Subcutaneous abdominal adipose tissue (tissue), 5 donors: Measurements from ENCODE around the gene ATG16L2.

Source experiments
- H3K27ac ChIP-seq: one replicate; pipeline ENCODE4 v1.7.0; 2013; ENCODE audit warnings: low read depth, mild to moderate bottlenecking, inconsistent platforms, low read length, moderate library complexity
- H3K27me3 ChIP-seq, 5 donors: one replicate each; pipeline ENCODE4 v1.7.0; 2013; ENCODE audit warnings: low read length in 5 of 5, inconsistent platforms in 1 of 5; ENCODE audit not compliant: control insufficient read depth in 5 of 5, insufficient read depth in 4 of 5
- H3K36me3 ChIP-seq, 5 donors: one replicate each; pipeline ENCODE4 v1.7.0; 2013; ENCODE audit warnings: low read length in 5 of 5; ENCODE audit not compliant: control insufficient read depth in 5 of 5, insufficient read depth in 5 of 5
- H3K4me1 ChIP-seq, 5 donors: one replicate each; pipeline ENCODE4 v1.7.0; 2013; ENCODE audit warnings: low read length in 5 of 5, mild to moderate bottlenecking in 3 of 5, moderate library complexity in 1 of 5; ENCODE audit not compliant: control insufficient read depth in 5 of 5, insufficient read depth in 5 of 5
- H3K4me3 ChIP-seq, 5 donors: one replicate each; pipeline ENCODE4 v1.7.0; 2013; ENCODE audit warnings: low read length in 5 of 5, low read depth in 1 of 5
- H3K9ac ChIP-seq, 5 donors: one replicate each; pipeline ENCODE4 v1.7.0; 2013; ENCODE audit warnings: low read length in 5 of 5, mild to moderate bottlenecking in 4 of 5, moderate library complexity in 3 of 5
- H3K9me3 ChIP-seq, 5 donors: one replicate each; pipeline ENCODE4 v1.7.0; 2013; ENCODE audit warnings: low read length in 5 of 5; ENCODE audit not compliant: control insufficient read depth in 5 of 5
- donor health status: healthy.
- donor health status: healthy.
- donor health status: healthy.
- donor health status: healthy.
- donor health status: healthy.

ATG16L2 gene

GRCh38 chr11:72815110-72815618 lies 953 bp downstream of the ATG16L2 start:
- H3K4me3 ChIP-seq = peak overlapping the region; percentile 83 to 99 (median 89)
- H3K27ac ChIP-seq = peak overlapping the region; percentile 92
- H3K27me3 ChIP-seq = no peaks in the 10 kb centered on the region
- no peaks in the 10 kb centered on the region for H3K9me3 ChIP-seq
- H3K4me1 ChIP-seq = peaks cover 8 to 37% (median 28%) of the 10 kb centered on the region in 5 donors
- H3K36me3 ChIP-seq = peaks cover 0 to 26% (median 11%) of the 10 kb centered on the region in 5 donors
- peak overlapping the region in 4 of 5 donors; percentile 83 to 89 (median 88) for H3K9ac ChIP-seq

GRCh38 chr11:72816404-72816990 lies 2.3 kb downstream of the ATG16L2 start:
- no peaks in the 10 kb centered on the region for H3K9me3 ChIP-seq
- peaks cover 0 to 36% (median 11%) of the 10 kb centered on the region in 5 donors for H3K36me3 ChIP-seq
- no peak overlapping the region for H3K4me3 ChIP-seq
- no peaks in the 10 kb centered on the region for H3K27me3 ChIP-seq
- H3K27ac ChIP-seq = no peak overlapping the region
- H3K4me1 ChIP-seq = peaks cover 8 to 42% (median 32%) of the 10 kb centered on the region in 5 donors
- H3K9ac ChIP-seq = no peak overlapping the region

- Histone ChIP-seq H3K36me3 (peaks cover 0 to 36% (median 11%) of the 10 kb centered on the region in 5 donors), H3K4me1 (peaks cover 4 to 47% (median 34%) of the 10 kb centered on the region in 5 donors)
Measured at GRCh38 chr11:72817966-72818365, 3.8 kb downstream of the ATG16L2 start.

GRCh38 chr11:72818971-72819370 lies 4.8 kb downstream of the ATG16L2 start:
- Histone ChIP-seq H3K36me3 (peaks cover 0 to 40% (median 11%) of the 10 kb centered on the region in 5 donors), H3K4me3 (no peak overlapping the region), H3K27ac (no peak overlapping the region), H3K27me3 (no peaks in the 10 kb centered on the region), H3K9ac (no peak overlapping the region), H3K9me3 (no peaks in the 10 kb centered on the region), H3K4me1 (peaks cover 0 to 37% (median 25%) of the 10 kb centered on the region in 5 donors)

More at GRCh38 chr11:72817966-72818365, 3.8 kb downstream of the ATG16L2 start:
- Histone ChIP-seq H3K9me3 (no peaks in the 10 kb centered on the region), H3K27me3 (no peaks in the 10 kb centered on the region), H3K27ac (no peak overlapping the region), H3K4me3 (no peak overlapping the region), H3K9ac (no peak overlapping the region)

GRCh38 chr11:72820439-72821139 lies 6.4 kb downstream of the ATG16L2 start:
- Histone ChIP-seq H3K4me3 (no peak overlapping the region), H3K27ac (no peak overlapping the region), H3K4me1 (peaks cover 0 to 25% (median 15%) of the 10 kb centered on the region in 5 donors), H3K27me3 (no peaks in the 10 kb centered on the region), H3K9me3 (no peaks in the 10 kb centered on the region), H3K9ac (no peak overlapping the region), H3K36me3 (peaks cover 0 to 45% (median 11%) of the 10 kb centered on the region in 5 donors)

- H3K9ac ChIP-seq = peak overlapping the region in 3 of 5 donors; percentile 61 to 67 (median 66)
- H3K9me3 ChIP-seq = no peaks in the 10 kb centered on the region
- H3K4me1 ChIP-seq = peaks cover 0 to 19% (median 15%) of the 10 kb centered on the region in 5 donors
- H3K27ac ChIP-seq = no peak overlapping the region
- peak overlapping the region in 4 of 5 donors; percentile 65 to 75 (median 70) for H3K4me3 ChIP-seq
- H3K36me3 ChIP-seq = peaks cover 0 to 50% (median 11%) of the 10 kb centered on the region in 5 donors
- H3K27me3 ChIP-seq = no peaks in the 10 kb centered on the region
Measured at GRCh38 chr11:72821221-72821919, 7.2 kb downstream of the ATG16L2 start.

- H3K27ac ChIP-seq = no peak overlapping the region
- peaks cover 0 to 54% (median 11%) of the 10 kb centered on the region in 5 donors for H3K36me3 ChIP-seq
- H3K27me3 ChIP-seq = no peaks in the 10 kb centered on the region
- peak overlapping the region in 3 of 5 donors; percentile 61 to 67 (median 66) for H3K9ac ChIP-seq
- H3K4me3 ChIP-seq = peak overlapping the region in 4 of 5 donors; percentile 65 to 75 (median 70)
- H3K9me3 ChIP-seq = no peaks in the 10 kb centered on the region
- peaks cover 0 to 18% (median 14%) of the 10 kb centered on the region in 5 donors for H3K4me1 ChIP-seq
Measured at GRCh38 chr11:72821920-72822799, 7.9 kb downstream of the ATG16L2 start.

- Histone ChIP-seq H3K4me3 (no peak overlapping the region), H3K27me3 (no peaks in the 10 kb centered on the region), H3K4me1 (peaks cover 2 to 28% (median 20%) of the 10 kb centered on the region in 5 donors), H3K36me3 (peaks cover 0 to 44% (median 6%) of the 10 kb centered on the region in 5 donors), H3K9me3 (no peaks in the 10 kb centered on the region), H3K27ac (no peak overlapping the region), H3K9ac (no peak overlapping the region)
Measured at GRCh38 chr11:72823105-72823804, 9.0 kb downstream of the ATG16L2 start.

- no peaks in the 10 kb centered on the region for H3K27me3 ChIP-seq
- H3K9me3 ChIP-seq = no peaks in the 10 kb centered on the region
- H3K27ac ChIP-seq = no peak overlapping the region
- peaks cover 5 to 36% (median 26%) of the 10 kb centered on the region in 5 donors for H3K4me1 ChIP-seq
- H3K9ac ChIP-seq = no peak overlapping the region
- no peak overlapping the region for H3K4me3 ChIP-seq
- peaks cover 0 to 40% (median 1%) of the 10 kb centered on the region in 5 donors for H3K36me3 ChIP-seq
Measured at GRCh38 chr11:72824020-72824419, 9.8 kb downstream of the ATG16L2 start.
